Right cardiac atrium (tissue), 5 donors: Measurements from ENCODE around the gene CCSER2. TPM values are rescaled to one million over a fixed set of nuclear protein-coding genes. Genes with fewer than 3 reads are reported as not detected.
"Not testable (repeated sequence)": the region's sequence is repeated elsewhere in the genome, so short reads cannot be mapped to it uniquely, and the experiment has no call there.

ENCODE experiments used
- ATAC-seq, 2 donors: fragments of 200-7000 bp; cut with Tn5 transposase; one replicate each; pipeline versions ENCODE4 v1.8.0 to v1.9.1; 2020; ENCODE audit warnings: moderate library complexity in 2 of 2, mild to moderate bottlenecking in 1 of 2
- DNase-seq, 3 donors: peaks; one replicate each; pipeline ENCODE4 v3.0.0-alpha.2; 2020
- H3K27ac ChIP-seq: one replicate; pipeline ENCODE4 v1.5.1; 2013; ENCODE audit warnings: mild to moderate bottlenecking, low read length, control low read depth, moderate library complexity
- H3K27me3 ChIP-seq: one replicate; pipeline ENCODE4 v1.6.1; 2013; ENCODE audit not compliant: control insufficient read depth, insufficient read depth
- H3K4me1 ChIP-seq: one replicate; pipeline ENCODE4 v1.6.1; 2013; ENCODE audit warnings: low read length; ENCODE audit not compliant: control insufficient read depth, insufficient read depth
- H3K4me3 ChIP-seq: one replicate; pipeline ENCODE4 v1.5.1; 2013; ENCODE audit warnings: low read length, control low read depth
- H3K9me3 ChIP-seq: one replicate; pipeline ENCODE4 v1.6.1; 2013; ENCODE audit warnings: low read length; ENCODE audit not compliant: control insufficient read depth
- WGBS: extraction: QIAGEN DNeasy Blood & Tissue Kit; methylation state at CpG from one replicate; pipeline ENCODE4 v1.1.7; 2013; 5-methylcytosine and 5-hydroxymethylcytosine counted together
- intact Hi-C, 4 donors: fragments of 100-400 bp; cut with DNase I; formaldehyde crosslinking; loops; one replicate each; pipeline versions ENCODE4 v1.11.0 to v1.14.0; 2022 to 2023
- polyA plus RNA-seq: library from polyadenylated mRNA; stranded (reverse); fragments of 200-250 nt; gene quantifications from one replicate; pipeline ENCODE4 v1.2.3, GENCODE V29; 2013
- total RNA-seq, 4 donors: library from RNA; stranded (reverse); fragmentation: NEBNext Ultra II Directional; extraction: Animal tissue kit (Norgen Biotek cat#: 25700); gene quantifications; one replicate each; pipeline ENCODE4 v1.2.1, GENCODE V29; 2021
- donor health status: healthy with polysubstance abuse.
- donor health status: DM: no; HTN: yes; CAD: no.
- donor health status: DM: no; HTN: no; CAD: no.
- donor health status: DM: no; HTN: yes; CAD: no; lungs with severe emphysema.
- donor health status: DM: yes; HTN: yes; CAD: no.

CCSER2 gene
- total and polyA plus RNA-seq, 5 donors = 30.7 to 176 (median 148) TPM

GRCh38 chr10:84312816-84313215 is 15.6 kb upstream of the CCSER2 start:
- WGBS = 95% methylated on average over 2 of the region's 2 CpGs
- DNase-seq = no peak
- no peaks in the 10 kb centered on the region for H3K27me3 ChIP-seq
- no peaks in the 10 kb centered on the region for H3K9me3 ChIP-seq
- no peaks in the 10 kb centered on the region for H3K4me1 ChIP-seq
- no peak for ATAC-seq
- H3K4me3 ChIP-seq = no peak overlapping the region
- no peak overlapping the region for H3K27ac ChIP-seq
- intact Hi-C loops = no loop called here

GRCh38 chr10:84314275-84314674 is 14.1 kb upstream of the CCSER2 start:
- Histone ChIP-seq H3K4me3 (no peak overlapping the region), H3K27me3 (no peaks in the 10 kb centered on the region), H3K27ac (no peak overlapping the region), H3K4me1 (no peaks in the 10 kb centered on the region), H3K9me3 (no peaks in the 10 kb centered on the region)
- DNase-seq (no peak), ATAC-seq (no peak)
- intact Hi-C loops = no loop called here
- WGBS = 85% methylated on average over 5 of the region's 5 CpGs

GRCh38 chr10:84317174-84317573 is 11.2 kb upstream of the CCSER2 start:
- intact Hi-C loops = no loop called here
- WGBS = 44% methylated on average over 2 of the region's 2 CpGs
- no peaks in the 10 kb centered on the region for H3K27me3 ChIP-seq
- H3K4me3 ChIP-seq = no peak overlapping the region
- H3K9me3 ChIP-seq = no peaks in the 10 kb centered on the region
- no peak for DNase-seq
- H3K27ac ChIP-seq = no peak overlapping the region
- H3K4me1 ChIP-seq = no peaks in the 10 kb centered on the region
- no peak for ATAC-seq

- Histone ChIP-seq H3K4me1 (no peaks in the 10 kb centered on the region), H3K4me3 (no peak overlapping the region), H3K9me3 (no peaks in the 10 kb centered on the region), H3K27me3 (no peaks in the 10 kb centered on the region), H3K27ac (no peak overlapping the region)
- intact Hi-C loops = no loop called here
- ATAC-seq (no peak), DNase-seq (no peak)
Observed at GRCh38 chr10:84321902-84322301, 6.5 kb upstream of the CCSER2 start.

- WGBS = 51% methylated on average over 1 of the region's 1 CpG
- H3K27me3 ChIP-seq, H3K27ac ChIP-seq, H3K4me3 ChIP-seq, H3K4me1 ChIP-seq, ATAC-seq, DNase-seq, intact Hi-C loops, H3K9me3 ChIP-seq: not testable (repeated sequence)
Observed at GRCh38 chr10:84323566-84323965, 4.8 kb upstream of the CCSER2 start.

GRCh38 chr10:84326995-84327394 is 1.4 kb upstream of the CCSER2 start:
- H3K9me3 ChIP-seq, H3K27ac ChIP-seq, H3K27me3 ChIP-seq, H3K4me1 ChIP-seq, DNase-seq, H3K4me3 ChIP-seq, intact Hi-C loops, ATAC-seq: not testable (repeated sequence)
- WGBS = 91% methylated on average over 9 of the region's 9 CpGs

GRCh38 chr10:84329196-84329611 is 815 bp downstream of the CCSER2 start:
- Histone ChIP-seq H3K4me1 (peaks cover 3% of the 10 kb centered on the region), H3K27me3 (no peaks in the 10 kb centered on the region), H3K27ac (peak overlapping the region; percentile 96), H3K9me3 (no peaks in the 10 kb centered on the region), H3K4me3 (peak overlapping the region; percentile 85)
- intact Hi-C loops = no loop called here
- WGBS = 9% methylated on average over 6 of the region's 6 CpGs
- ATAC-seq = peak in 1 of 2 donors; percentile 23
- DNase-seq = peak in 2 of 3 donors; percentile 20 to 52

GRCh38 chr10:84329986-84330651 is 1.7 kb downstream of the CCSER2 start:
- Histone ChIP-seq H3K27me3 (no peaks in the 10 kb centered on the region), H3K4me3 (peak overlapping the region; percentile 85), H3K9me3 (no peaks in the 10 kb centered on the region), H3K27ac (no peak overlapping the region), H3K4me1 (peaks cover 3% of the 10 kb centered on the region)
- 89% methylated on average over 7 of the region's 7 CpGs for WGBS
- DNase-seq (no peak), ATAC-seq (no peak)
- intact Hi-C loops = no loop called here

- Histone ChIP-seq H3K9me3 (no peaks in the 10 kb centered on the region), H3K4me1 (peaks cover 7% of the 10 kb centered on the region), H3K27ac (no peak overlapping the region), H3K27me3 (no peaks in the 10 kb centered on the region), H3K4me3 (no peak overlapping the region)
- 96% methylated on average over 2 of the region's 2 CpGs for WGBS
- intact Hi-C loops = no loop called here
- DNase-seq (no peak), ATAC-seq (no peak)
Observed at GRCh38 chr10:84331091-84331490, 2.7 kb downstream of the CCSER2 start.

GRCh38 chr10:84333864-84334451 is 5.6 kb downstream of the CCSER2 start:
- Histone ChIP-seq H3K9me3 (no peaks in the 10 kb centered on the region), H3K4me3 (no peak overlapping the region), H3K4me1 (peaks cover 15% of the 10 kb centered on the region), H3K27me3 (no peaks in the 10 kb centered on the region), H3K27ac (no peak overlapping the region)
- ATAC-seq (peak in 1 of 2 donors; percentile 36), DNase-seq (no peak)
- WGBS = 72% methylated on average over 2 of the region's 2 CpGs
- intact Hi-C loops = no loop called here

GRCh38 chr10:84334811-84335210 is 6.4 kb downstream of the CCSER2 start:
- Histone ChIP-seq H3K4me3 (no peak overlapping the region), H3K4me1 (peaks cover 15% of the 10 kb centered on the region), H3K27me3 (no peaks in the 10 kb centered on the region), H3K27ac (no peak overlapping the region), H3K9me3 (no peaks in the 10 kb centered on the region)
- DNase-seq (peak in 2 of 3 donors; percentile 31 to 54), ATAC-seq (peak; percentile 72 to 77)
- intact Hi-C loops = no loop called here
- 49% methylated on average over 2 of the region's 2 CpGs for WGBS
